ENCODE measurements around the gene GSS.

- TF ChIP-seq CTCF (IDR thresholded peaks at IDR 0.05) (no peak), POLR2A (IDR thresholded peaks at IDR 0.05) (no peak)
Observed at GRCh38 chr20:34915749-34916455, 39.7 kb downstream of the GSS start.
